Mesothelial cell of epicardium (in vitro differentiated cells): ENCODE data around the gene PLCB1. TPM values are rescaled to one million over a fixed set of nuclear protein-coding genes. Genes with fewer than 3 reads are reported as not detected.

Source experiments
- DNase-seq, 2 experiments: peaks; one replicate each; pipeline ENCODE4 v3.0.0; 2021; ENCODE audit warnings: low spot score in 2 of 2; ENCODE audit not compliant: unreplicated experiment in 2 of 2
- H3K27ac Mint-ChIP-seq: 2 replicates; pipeline ENCODE4 v1.8.0; 2021; ENCODE audit warnings: mixed read lengths
- H3K27me3 Mint-ChIP-seq: 2 replicates; pipeline ENCODE4 v1.8.0; 2021; ENCODE audit warnings: low read depth, mixed read lengths
- H3K36me3 Mint-ChIP-seq: 2 replicates; pipeline ENCODE4 v1.8.0; 2021; ENCODE audit warnings: mixed read lengths
- H3K4me1 Mint-ChIP-seq: 2 replicates; pipeline ENCODE4 v1.8.0; 2021; ENCODE audit warnings: mixed read lengths
- H3K4me3 Mint-ChIP-seq: 2 replicates; pipeline ENCODE4 v1.8.0; 2021; ENCODE audit warnings: mild to moderate bottlenecking, moderate library complexity, mixed read lengths
- H3K9me3 Mint-ChIP-seq: 2 replicates; pipeline ENCODE4 v1.8.0; 2021; ENCODE audit warnings: mixed read lengths
- CTCF ChIP-seq: fragments of 200-600 bp; sonication (generic); IDR thresholded peaks from one replicate; pipeline ENCODE4 v1.5.0; 2021; ENCODE audit warnings: antibody characterized with exemption; ENCODE audit not compliant: unreplicated experiment
- total RNA-seq: library from RNA; stranded (reverse); gene quantifications from 3 replicates; pipeline ENCODE4 v1.2.1, GENCODE V29; 2021

PLCB1 gene
- total RNA-seq, 1 donor from 2014 or later = 41.5 TPM

- DNase-seq = no peak
- TF ChIP-seq CTCF = no peak
- Mint-ChIP-seq H3K36me3 (no peaks in the 10 kb centered on the region), H3K4me3 (no peak overlapping the region), H3K27me3 (peaks cover 4% of the 10 kb centered on the region), H3K27ac (no peak overlapping the region), H3K9me3 (no peaks in the 10 kb centered on the region), H3K4me1 (peaks cover 42% of the 10 kb centered on the region)
Measured at GRCh38 chr20:8126841-8127378, 5.2 kb upstream of the PLCB1 start.

- no peak for TF ChIP-seq CTCF
- peaks cover 39% of the 10 kb centered on the region for H3K4me1 Mint-ChIP-seq
- no peaks in the 10 kb centered on the region for H3K36me3 Mint-ChIP-seq
- H3K9me3 Mint-ChIP-seq = no peaks in the 10 kb centered on the region
- H3K27ac Mint-ChIP-seq = peak overlapping the region; percentile 37
- H3K4me3 Mint-ChIP-seq = no peak overlapping the region
- DNase-seq = no peak
- peaks cover 4% of the 10 kb centered on the region for H3K27me3 Mint-ChIP-seq
Measured at GRCh38 chr20:8127553-8128255, 4.4 kb upstream of the PLCB1 start.

GRCh38 chr20:8128291-8129060 is 3.6 kb upstream of the PLCB1 start:
- peaks cover 47% of the 10 kb centered on the region for H3K4me1 Mint-ChIP-seq
- peaks cover 12% of the 10 kb centered on the region for H3K27me3 Mint-ChIP-seq
- no peak for TF ChIP-seq CTCF
- no peak overlapping the region for H3K27ac Mint-ChIP-seq
- no peak overlapping the region for H3K4me3 Mint-ChIP-seq
- H3K9me3 Mint-ChIP-seq = no peaks in the 10 kb centered on the region
- DNase-seq = no peak
- no peaks in the 10 kb centered on the region for H3K36me3 Mint-ChIP-seq

- no peaks in the 10 kb centered on the region for H3K36me3 Mint-ChIP-seq
- H3K4me1 Mint-ChIP-seq = peaks cover 55% of the 10 kb centered on the region
- H3K9me3 Mint-ChIP-seq = no peaks in the 10 kb centered on the region
- no peak for TF ChIP-seq CTCF
- no peak for DNase-seq
- H3K27me3 Mint-ChIP-seq = peaks cover 21% of the 10 kb centered on the region
- peak overlapping the region; percentile 31 for H3K4me3 Mint-ChIP-seq
- H3K27ac Mint-ChIP-seq = peak overlapping the region; percentile 62
Measured at GRCh38 chr20:8129211-8129976, 2.7 kb upstream of the PLCB1 start.

GRCh38 chr20:8130840-8131526 is 1.1 kb upstream of the PLCB1 start:
- Mint-ChIP-seq H3K36me3 (no peaks in the 10 kb centered on the region), H3K4me1 (peaks cover 59% of the 10 kb centered on the region), H3K4me3 (peak overlapping the region; percentile 80), H3K27ac (no peak overlapping the region), H3K27me3 (peaks cover 32% of the 10 kb centered on the region), H3K9me3 (no peaks in the 10 kb centered on the region)
- TF ChIP-seq CTCF = no peak
- no peak for DNase-seq
